HepG2 (cell line): ENCODE results near the gene ZBTB17. TPM values are rescaled to one million over a fixed set of nuclear protein-coding genes. Genes with fewer than 3 reads are reported as not detected.

Experiments
- AHR ChIP-seq: IDR thresholded peaks from 2 replicates; pipeline ENCODE4 v1.6.1; 2018; ENCODE audit warnings: missing genetic modification reagents, missing compliant biosample characterization
- NCOA5 ChIP-seq: sonication (generic); formaldehyde crosslinking; IDR thresholded peaks from 2 replicates; pipeline ENCODE4 v1.4.0; 2020; ENCODE audit warnings: missing genetic modification reagents
- RAD51 ChIP-seq: fragments of 450-650 bp; IDR thresholded peaks from 2 replicates; pipeline ENCODE4 v1.6.1; 2016; ENCODE audit warnings: borderline replicate concordance
- RBM22 ChIP-seq: fragments of 200-400 bp; formaldehyde crosslinking; optimal IDR thresholded peaks from 2 replicates; pipeline ENCODE3; 2017; ENCODE audit warnings: mild to moderate bottlenecking, low read length, moderate library complexity
- SALL2 ChIP-seq: sonication (generic); formaldehyde crosslinking; IDR thresholded peaks from 2 replicates; pipeline ENCODE4 v1.8.1; 2023; ENCODE audit warnings: mild to moderate bottlenecking, missing genetic modification reagents, inconsistent platforms
- SETDB1 ChIP-seq: sonication (generic); formaldehyde crosslinking; IDR thresholded peaks from 2 replicates; pipeline ENCODE4 v1.5.1; 2020; ENCODE audit warnings: missing genetic modification reagents, mild to moderate bottlenecking, borderline replicate concordance
- SIN3B ChIP-seq: fragments of 150-350 bp; IDR thresholded peaks from 2 replicates; pipeline ENCODE4 v1.6.1; 2014; ENCODE audit warnings: low read length
- SIX1 ChIP-seq: sonication (generic); formaldehyde crosslinking; IDR thresholded peaks from 2 replicates; pipeline ENCODE4 v1.4.0; 2020; ENCODE audit warnings: missing genetic modification reagents, borderline replicate concordance
- SKI ChIP-seq: fragments of 450-650 bp; IDR thresholded peaks from one replicate; pipeline ENCODE4 v1.6.1; 2018; ENCODE audit warnings: mild to moderate bottlenecking; ENCODE audit not compliant: partially characterized antibody
- YY1 ChIP-seq: IDR thresholded peaks from 2 replicates; pipeline ENCODE4 v1.6.1; 2011; ENCODE audit warnings: low read length, low read depth, moderate library complexity, mild to moderate bottlenecking; ENCODE audit not compliant: insufficient read depth, insufficient replicate concordance
- ZBTB38 ChIP-seq: sonication (generic); formaldehyde crosslinking; IDR thresholded peaks from 2 replicates; pipeline ENCODE4 v1.5.1; 2020; ENCODE audit warnings: mild to moderate bottlenecking, missing genetic modification reagents
- ZC3H13 ChIP-seq: sonication (generic); formaldehyde crosslinking; IDR thresholded peaks from 2 replicates; pipeline ENCODE4 v1.8.1; 2023; ENCODE audit warnings: mild to moderate bottlenecking, missing genetic modification reagents, moderate library complexity
- ZFP36 ChIP-seq: fragments of 150-350 bp; IDR thresholded peaks from 2 replicates; pipeline ENCODE4 v1.6.1; 2018; ENCODE audit warnings: borderline replicate concordance, low read length, low read depth; ENCODE audit not compliant: partially characterized antibody
- ZKSCAN5 ChIP-seq: sonication (generic); formaldehyde crosslinking; IDR thresholded peaks from 2 replicates; pipeline ENCODE4 v1.5.1; 2020; ENCODE audit warnings: mild to moderate bottlenecking, missing genetic modification reagents
- ZNF207 ChIP-seq: fragments of 450-650 bp; IDR thresholded peaks from 2 replicates; pipeline ENCODE4 v1.6.1; 2016; ENCODE audit warnings: antibody characterized with exemption, borderline replicate concordance
- ZNF446 ChIP-seq: sonication (generic); formaldehyde crosslinking; IDR thresholded peaks from 2 replicates; pipeline ENCODE4 v1.5.0; 2020; ENCODE audit warnings: mild to moderate bottlenecking, missing genetic modification reagents
- ZNF460 ChIP-seq: sonication (generic); formaldehyde crosslinking; IDR thresholded peaks from 2 replicates; pipeline ENCODE4 v1.5.1; 2020; ENCODE audit warnings: missing genetic modification reagents, mild to moderate bottlenecking, borderline replicate concordance
- ZNF563 ChIP-seq: sonication (generic); formaldehyde crosslinking; IDR thresholded peaks from 2 replicates; pipeline ENCODE4 v1.8.0; 2022; ENCODE audit warnings: mild to moderate bottlenecking, moderate library complexity, missing genetic modification reagents
- ZNF703 ChIP-seq: sonication (generic); formaldehyde crosslinking; IDR thresholded peaks from 2 replicates; pipeline ENCODE4 v1.5.1; 2020; ENCODE audit warnings: missing genetic modification reagents, mild to moderate bottlenecking, moderate library complexity, borderline replicate concordance
- polyA plus RNA-seq, 8 experiments: library from polyadenylated mRNA; depleted of rRNA in 3 of 8; stranded (reverse) in 7 of 8; unstranded in 1 of 8; fragments of >200 nt; fragmentation: Illumina TruSeq in 4 of 8; extraction: Trizol in 4 of 8; gene quantifications; 2 replicates each; pipeline versions ENCODE4 v1.2.1 to v1.2.3, GENCODE V29; 2011 to 2016; ENCODE audit warnings: low read depth in 4 of 8, missing spikeins in 1 of 8, mixed read lengths in 1 of 8; ENCODE audit not compliant: insufficient read depth in 1 of 8
- total RNA-seq, 5 experiments: library from RNA; depleted of rRNA; stranded (reverse); fragments of >200 nt; fragmentation: Illumina TruSeq; extraction: Trizol; gene quantifications; 2 replicates each; pipeline ENCODE4 v1.2.3, GENCODE V29; 2016; ENCODE audit warnings: low read depth in 1 of 5
- TF ChIP-seq, protein P1 (sequence below): sonication (generic); formaldehyde crosslinking; IDR thresholded peaks from 2 replicates; pipeline ENCODE4 v1.5.0; 2020; ENCODE audit warnings: mild to moderate bottlenecking, missing genetic modification reagents
- TF ChIP-seq, protein P2 (sequence below): sonication (generic); formaldehyde crosslinking; conservative IDR thresholded peaks from 2 replicates; pipeline ENCODE4 v1.4.0; 2020; ENCODE audit warnings: missing genetic modification reagents
- TF ChIP-seq, protein P3 (sequence below): sonication (generic); formaldehyde crosslinking; IDR thresholded peaks from 2 replicates; pipeline ENCODE4 v1.9.0; 2022; ENCODE audit warnings: low read depth, missing genetic modification reagents
- TF ChIP-seq, protein P4 (sequence below): sonication (generic); formaldehyde crosslinking; IDR thresholded peaks from 2 replicates; pipeline ENCODE4 v1.4.0; 2020; ENCODE audit warnings: missing genetic modification reagents, borderline replicate concordance

Gene ZBTB17
- total and polyA plus RNA-seq, 2 of the 13 experiments (the other 11 are each of a cell fraction or from before 2014, with no cell fraction given), result 16.7 to 17.0 TPM

DNA sequence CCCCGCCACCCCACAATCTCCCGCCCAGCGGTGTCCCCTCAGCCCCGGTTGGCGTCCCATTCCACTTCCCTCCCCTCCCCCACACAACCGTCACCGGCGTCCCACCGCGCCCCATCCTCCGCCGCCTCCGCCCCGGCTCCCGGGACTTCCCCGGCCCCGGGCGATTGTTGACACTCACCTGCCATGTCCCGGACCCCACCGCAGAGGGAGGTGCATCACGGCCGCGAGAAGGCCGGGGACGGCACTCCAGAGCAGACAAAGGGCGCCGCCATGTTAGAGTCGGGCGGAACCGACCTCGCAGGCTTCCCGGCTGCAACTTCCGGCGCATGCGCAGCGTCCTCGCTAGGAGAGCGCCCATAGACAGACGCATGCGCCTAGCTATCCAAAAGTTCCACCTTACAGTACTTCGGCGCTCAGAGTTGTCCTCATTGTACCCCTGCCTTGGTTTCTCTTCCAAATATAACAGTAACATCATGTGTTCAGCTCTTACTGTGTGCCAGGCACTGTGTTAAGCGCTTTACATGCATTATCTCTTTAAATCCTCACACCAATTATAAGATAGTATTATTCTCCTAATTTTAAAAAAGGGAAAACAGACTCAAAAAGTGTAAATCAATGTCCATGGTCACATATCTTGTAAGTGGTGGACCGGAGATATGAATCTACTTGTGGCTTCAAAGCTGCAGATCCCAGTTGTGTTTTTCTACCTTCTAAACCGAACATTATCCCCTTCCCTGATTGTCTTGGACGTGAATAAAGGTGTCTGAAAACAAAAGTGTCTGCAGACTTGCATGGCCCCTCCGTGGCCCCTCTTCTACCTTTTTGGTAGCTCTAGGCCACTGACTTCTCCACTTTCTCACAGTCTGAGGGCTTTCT is at the start of gene ZBTB17 (continued):
- TF ChIP-seq, protein P1, sequence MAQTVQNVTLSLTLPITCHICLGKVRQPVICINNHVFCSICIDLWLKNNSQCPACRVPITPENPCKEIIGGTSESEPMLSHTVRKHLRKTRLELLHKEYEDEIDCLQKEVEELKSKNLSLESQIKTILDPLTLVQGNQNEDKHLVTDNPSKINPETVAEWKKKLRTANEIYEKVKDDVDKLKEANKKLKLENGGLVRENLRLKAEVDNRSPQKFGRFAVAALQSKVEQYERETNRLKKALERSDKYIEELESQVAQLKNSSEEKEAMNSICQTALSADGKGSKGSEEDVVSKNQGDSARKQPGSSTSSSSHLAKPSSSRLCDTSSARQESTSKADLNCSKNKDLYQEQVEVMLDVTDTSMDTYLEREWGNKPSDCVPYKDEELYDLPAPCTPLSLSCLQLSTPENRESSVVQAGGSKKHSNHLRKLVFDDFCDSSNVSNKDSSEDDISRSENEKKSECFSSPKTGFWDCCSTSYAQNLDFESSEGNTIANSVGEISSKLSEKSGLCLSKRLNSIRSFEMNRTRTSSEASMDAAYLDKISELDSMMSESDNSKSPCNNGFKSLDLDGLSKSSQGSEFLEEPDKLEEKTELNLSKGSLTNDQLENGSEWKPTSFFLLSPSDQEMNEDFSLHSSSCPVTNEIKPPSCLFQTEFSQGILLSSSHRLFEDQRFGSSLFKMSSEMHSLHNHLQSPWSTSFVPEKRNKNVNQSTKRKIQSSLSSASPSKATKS (CRISPR knock-in tag), result no peak
- TF ChIP-seq SKI (peak; percentile 23), ZNF460 (no peak), ZBTB38 (CRISPR knock-in tag) (peak; percentile 57), SETDB1 (CRISPR knock-in tag) (no peak), ZFP36 (no peak), RBM22 (no peak), RAD51 (no peak), ZC3H13 (CRISPR knock-in tag) (no peak), YY1 (peak; percentile 99), ZNF563 (CRISPR knock-in tag) (no peak), ZNF446 (no peak), SIN3B (no peak), ZNF703 (no peak), SIX1 (CRISPR knock-in tag) (no peak), NCOA5 (CRISPR knock-in tag) (no peak), SALL2 (CRISPR knock-in tag) (peak; percentile 51; the same call in 1 of the 2 replicates), ZKSCAN5 (CRISPR knock-in tag) (no peak), AHR (peak; percentile 54; the same call in 1 of the 2 replicates), ZNF207 (no peak)
- TF ChIP-seq, protein P2, sequence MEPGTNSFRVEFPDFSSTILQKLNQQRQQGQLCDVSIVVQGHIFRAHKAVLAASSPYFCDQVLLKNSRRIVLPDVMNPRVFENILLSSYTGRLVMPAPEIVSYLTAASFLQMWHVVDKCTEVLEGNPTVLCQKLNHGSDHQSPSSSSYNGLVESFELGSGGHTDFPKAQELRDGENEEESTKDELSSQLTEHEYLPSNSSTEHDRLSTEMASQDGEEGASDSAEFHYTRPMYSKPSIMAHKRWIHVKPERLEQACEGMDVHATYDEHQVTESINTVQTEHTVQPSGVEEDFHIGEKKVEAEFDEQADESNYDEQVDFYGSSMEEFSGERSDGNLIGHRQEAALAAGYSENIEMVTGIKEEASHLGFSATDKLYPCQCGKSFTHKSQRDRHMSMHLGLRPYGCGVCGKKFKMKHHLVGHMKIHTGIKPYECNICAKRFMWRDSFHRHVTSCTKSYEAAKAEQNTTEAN (CRISPR knock-in tag), result no peak
- TF ChIP-seq, protein P3, sequence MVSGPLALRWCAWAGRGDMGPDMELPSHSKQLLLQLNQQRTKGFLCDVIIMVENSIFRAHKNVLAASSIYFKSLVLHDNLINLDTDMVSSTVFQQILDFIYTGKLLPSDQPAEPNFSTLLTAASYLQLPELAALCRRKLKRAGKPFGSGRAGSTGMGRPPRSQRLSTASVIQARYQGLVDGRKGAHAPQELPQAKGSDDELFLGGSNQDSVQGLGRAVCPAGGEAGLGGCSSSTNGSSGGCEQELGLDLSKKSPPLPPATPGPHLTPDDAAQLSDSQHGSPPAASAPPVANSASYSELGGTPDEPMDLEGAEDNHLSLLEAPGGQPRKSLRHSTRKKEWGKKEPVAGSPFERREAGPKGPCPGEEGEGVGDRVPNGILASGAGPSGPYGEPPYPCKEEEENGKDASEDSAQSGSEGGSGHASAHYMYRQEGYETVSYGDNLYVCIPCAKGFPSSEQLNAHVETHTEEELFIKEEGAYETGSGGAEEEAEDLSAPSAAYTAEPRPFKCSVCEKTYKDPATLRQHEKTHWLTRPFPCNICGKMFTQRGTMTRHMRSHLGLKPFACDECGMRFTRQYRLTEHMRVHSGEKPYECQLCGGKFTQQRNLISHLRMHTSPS, result no peak
- TF ChIP-seq, protein P4, sequence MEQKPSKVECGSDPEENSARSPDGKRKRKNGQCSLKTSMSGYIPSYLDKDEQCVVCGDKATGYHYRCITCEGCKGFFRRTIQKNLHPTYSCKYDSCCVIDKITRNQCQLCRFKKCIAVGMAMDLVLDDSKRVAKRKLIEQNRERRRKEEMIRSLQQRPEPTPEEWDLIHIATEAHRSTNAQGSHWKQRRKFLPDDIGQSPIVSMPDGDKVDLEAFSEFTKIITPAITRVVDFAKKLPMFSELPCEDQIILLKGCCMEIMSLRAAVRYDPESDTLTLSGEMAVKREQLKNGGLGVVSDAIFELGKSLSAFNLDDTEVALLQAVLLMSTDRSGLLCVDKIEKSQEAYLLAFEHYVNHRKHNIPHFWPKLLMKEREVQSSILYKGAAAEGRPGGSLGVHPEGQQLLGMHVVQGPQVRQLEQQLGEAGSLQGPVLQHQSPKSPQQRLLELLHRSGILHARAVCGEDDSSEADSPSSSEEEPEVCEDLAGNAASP (CRISPR knock-in tag), result 0 out of 2 replicates have a peak, but pooled peaks have one; percentile 49
